A673 (cell line): ENCODE results near the gene PEX7.

Experiments used
- EZH2 ChIP-seq: fragments of 200-600 bp; sonication (generic); IDR thresholded peaks from 2 replicates; pipeline ENCODE4 v1.6.1; 2017; ENCODE audit warnings: borderline replicate concordance, low read depth, mild to moderate bottlenecking, mixed read lengths, antibody characterized with exemption, low read length; ENCODE audit not compliant: poor library complexity, severe bottlenecking
- TF ChIP-seq, protein P1 (sequence below): fragments of 300-800, 200-600 bp; sonication (generic); conservative IDR thresholded peaks from 2 replicates; pipeline ENCODE4 v1.5.1; 2017; ENCODE audit warnings: low read depth, mild to moderate bottlenecking, antibody characterized with exemption, low read length, moderate library complexity, mixed read lengths

DNA sequence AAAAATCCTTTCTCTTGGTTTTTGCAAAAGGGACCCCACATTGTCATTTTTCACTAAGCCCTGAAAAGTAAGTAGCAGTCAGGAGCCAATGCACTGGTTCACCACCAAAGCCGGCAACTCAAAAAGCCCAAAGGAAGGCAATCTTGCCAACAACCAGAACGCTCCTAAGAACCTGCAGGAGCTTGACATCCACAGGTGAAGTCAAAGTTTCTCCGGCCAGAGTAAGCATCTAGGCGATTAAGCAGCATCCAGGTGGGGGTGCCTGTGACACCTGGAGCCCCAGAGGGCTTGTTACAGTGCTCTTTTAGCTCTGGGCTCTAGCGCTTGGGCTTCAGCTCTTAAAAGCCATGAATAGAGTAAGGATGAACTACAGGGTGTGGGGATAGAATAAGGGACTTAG, 135.8 kb downstream of the PEX7 start:
- TF ChIP-seq, protein P1, sequence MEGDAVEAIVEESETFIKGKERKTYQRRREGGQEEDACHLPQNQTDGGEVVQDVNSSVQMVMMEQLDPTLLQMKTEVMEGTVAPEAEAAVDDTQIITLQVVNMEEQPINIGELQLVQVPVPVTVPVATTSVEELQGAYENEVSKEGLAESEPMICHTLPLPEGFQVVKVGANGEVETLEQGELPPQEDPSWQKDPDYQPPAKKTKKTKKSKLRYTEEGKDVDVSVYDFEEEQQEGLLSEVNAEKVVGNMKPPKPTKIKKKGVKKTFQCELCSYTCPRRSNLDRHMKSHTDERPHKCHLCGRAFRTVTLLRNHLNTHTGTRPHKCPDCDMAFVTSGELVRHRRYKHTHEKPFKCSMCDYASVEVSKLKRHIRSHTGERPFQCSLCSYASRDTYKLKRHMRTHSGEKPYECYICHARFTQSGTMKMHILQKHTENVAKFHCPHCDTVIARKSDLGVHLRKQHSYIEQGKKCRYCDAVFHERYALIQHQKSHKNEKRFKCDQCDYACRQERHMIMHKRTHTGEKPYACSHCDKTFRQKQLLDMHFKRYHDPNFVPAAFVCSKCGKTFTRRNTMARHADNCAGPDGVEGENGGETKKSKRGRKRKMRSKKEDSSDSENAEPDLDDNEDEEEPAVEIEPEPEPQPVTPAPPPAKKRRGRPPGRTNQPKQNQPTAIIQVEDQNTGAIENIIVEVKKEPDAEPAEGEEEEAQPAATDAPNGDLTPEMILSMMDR: no peak
- no peak for TF ChIP-seq EZH2
